GM12892 (cell line): Measurements from ENCODE around the gene ST6GAL1.

Experiments
- POLR2A ChIP-seq: IDR thresholded peaks from 2 replicates; pipeline ENCODE4 v1.6.1; 2011; ENCODE audit warnings: low read depth, low read length, control low read depth
- POLR2AphosphoS5 ChIP-seq: IDR thresholded peaks from 2 replicates; pipeline ENCODE4 v1.6.1; 2011; ENCODE audit warnings: low read depth, low read length, control low read depth

GRCh38 chr3:186933816-186934215 lies 3.5 kb downstream of the ST6GAL1 start:
- TF ChIP-seq POLR2AphosphoS5 (no peak), POLR2A (no peak)
